ENCODE results near the gene SWAP70.
"Not testable (repeated sequence)": the region's sequence is repeated elsewhere in the genome, so short reads cannot be mapped to it uniquely, and the experiment has no call there.

The SWAP70 gene

GRCh38 chr11:9692691-9693090 lies 28.8 kb downstream of the SWAP70 start:
- no peak for DNase-seq (ENCODE audit: low spot score)

GRCh38 chr11:9693801-9694553 lies 30.1 kb downstream of the SWAP70 start:
- no peak for DNase-seq (ENCODE audit: low spot score)

- DNase-seq (ENCODE audit: low spot score): not testable (repeated sequence)
These were observed 31.4 kb downstream of the SWAP70 start for GRCh38 chr11:9695228-9695627.

GRCh38 chr11:9697766-9698165 lies 33.9 kb downstream of the SWAP70 start:
- no peak for DNase-seq (ENCODE audit: low spot score)

GRCh38 chr11:9700105-9700801 lies 36.4 kb downstream of the SWAP70 start:
- DNase-seq (ENCODE audit: low spot score): no peak

GRCh38 chr11:9701799-9702198 lies 37.9 kb downstream of the SWAP70 start:
- no peak for DNase-seq (ENCODE audit: low spot score)

- DNase-seq (ENCODE audit: low spot score): no peak
These were observed 39.4 kb downstream of the SWAP70 start for GRCh38 chr11:9703280-9703679.

GRCh38 chr11:9704037-9704436 lies 40.2 kb downstream of the SWAP70 start:
- DNase-seq (ENCODE audit: low spot score): no peak

- no peak for DNase-seq (ENCODE audit: low spot score)
These were observed 40.7 kb downstream of the SWAP70 start for GRCh38 chr11:9704620-9705019.

- not testable (repeated sequence) for DNase-seq (ENCODE audit: low spot score)
These were observed 41.5 kb downstream of the SWAP70 start for GRCh38 chr11:9705361-9705760.

GRCh38 chr11:9708544-9708943 lies 44.7 kb downstream of the SWAP70 start:
- DNase-seq (ENCODE audit: low spot score): no peak

GRCh38 chr11:9710223-9710622 lies 46.3 kb downstream of the SWAP70 start:
- DNase-seq (ENCODE audit: low spot score): no peak

GRCh38 chr11:9710852-9711251 lies 47.0 kb downstream of the SWAP70 start:
- DNase-seq (ENCODE audit: low spot score): no peak

GRCh38 chr11:9711454-9712307 lies 47.8 kb downstream of the SWAP70 start:
- no peak for DNase-seq (ENCODE audit: low spot score)

- DNase-seq (ENCODE audit: low spot score): no peak
These were observed 50.5 kb downstream of the SWAP70 start for GRCh38 chr11:9714272-9714940.

- peak; percentile 9 for DNase-seq (ENCODE audit: low spot score)
These were observed 52.6 kb downstream of the SWAP70 start for GRCh38 chr11:9716275-9717039.

- DNase-seq (ENCODE audit: low spot score): no peak
These were observed 53.1 kb downstream of the SWAP70 start for GRCh38 chr11:9717040-9717357.

- DNase-seq (ENCODE audit: low spot score): no peak
These were observed 53.8 kb downstream of the SWAP70 start for GRCh38 chr11:9717719-9718118.

GRCh38 chr11:9718147-9718546 lies 54.3 kb downstream of the SWAP70 start:
- no peak for DNase-seq (ENCODE audit: low spot score)

- DNase-seq (ENCODE audit: low spot score): no peak
These were observed 55.9 kb downstream of the SWAP70 start for GRCh38 chr11:9719566-9720289.

- no peak for DNase-seq (ENCODE audit: low spot score)
These were observed 56.4 kb downstream of the SWAP70 start for GRCh38 chr11:9720290-9720630.
